GM18858 (cell line): ENCODE results near the gene ZNF423.

Experiments used
- ATAC-seq: cut with Tn5 transposase; IDR thresholded peaks from one replicate; pipeline ENCODE4 v1.9.1; 2021; ENCODE audit not compliant: unreplicated experiment

Gene ZNF423

GRCh38 chr16:49827805-49828438 is 28.0 kb downstream of the ZNF423 start:
- no peak for ATAC-seq

GRCh38 chr16:49826515-49826914 is 29.4 kb downstream of the ZNF423 start:
- no peak for ATAC-seq

- ATAC-seq, result no peak
These were observed 30.9 kb downstream of the ZNF423 start for GRCh38 chr16:49825041-49825440.

- no peak for ATAC-seq
These were observed 31.3 kb downstream of the ZNF423 start for GRCh38 chr16:49824593-49824992.

GRCh38 chr16:49822649-49823370 is 33.1 kb downstream of the ZNF423 start:
- ATAC-seq, result no peak

- ATAC-seq, result no peak
These were observed 34.2 kb downstream of the ZNF423 start for GRCh38 chr16:49821614-49822282.

GRCh38 chr16:49821156-49821555 is 34.8 kb downstream of the ZNF423 start:
- ATAC-seq, result no peak

GRCh38 chr16:49817754-49818507 is 38.0 kb downstream of the ZNF423 start:
- ATAC-seq, result no peak

- no peak for ATAC-seq
These were observed 39.0 kb downstream of the ZNF423 start for GRCh38 chr16:49816875-49817274.

GRCh38 chr16:49811644-49812334 is 44.1 kb downstream of the ZNF423 start:
- no peak for ATAC-seq

GRCh38 chr16:49810831-49811230 is 45.1 kb downstream of the ZNF423 start:
- no peak for ATAC-seq

GRCh38 chr16:49809561-49809960 is 46.4 kb downstream of the ZNF423 start:
- ATAC-seq, result no peak

GRCh38 chr16:49809062-49809461 is 46.9 kb downstream of the ZNF423 start:
- no peak for ATAC-seq

- ATAC-seq, result no peak
These were observed 49.5 kb downstream of the ZNF423 start for GRCh38 chr16:49806446-49806845.

GRCh38 chr16:49801290-49801689 is 54.6 kb downstream of the ZNF423 start:
- no peak for ATAC-seq

GRCh38 chr16:49800876-49801275 is 55.0 kb downstream of the ZNF423 start:
- no peak for ATAC-seq

- ATAC-seq, result no peak
These were observed 55.5 kb downstream of the ZNF423 start for GRCh38 chr16:49800441-49800840.

GRCh38 chr16:49799172-49799571 is 56.7 kb downstream of the ZNF423 start:
- ATAC-seq, result no peak

GRCh38 chr16:49795513-49795912 is 60.4 kb downstream of the ZNF423 start:
- ATAC-seq, result no peak

GRCh38 chr16:49793244-49793643 is 62.7 kb downstream of the ZNF423 start:
- ATAC-seq, result no peak

- ATAC-seq, result no peak
These were observed 66.3 kb downstream of the ZNF423 start for GRCh38 chr16:49789616-49790015.
